Activated CD4-positive, alpha-beta T cell treated with anti-CD3 and anti-CD28 coated beads, Interleukin-2, amount 50 U/mL, for 24 hours (primary cell): ENCODE data around the gene OVOL1.

Source experiments
- DNase-seq, 2 donors: peaks; one replicate each; pipeline ENCODE4 v3.0.0-alpha.2; 2020; ENCODE audit warnings: low read depth in 1 of 2, low spot score in 1 of 2

The OVOL1 gene

DNA sequence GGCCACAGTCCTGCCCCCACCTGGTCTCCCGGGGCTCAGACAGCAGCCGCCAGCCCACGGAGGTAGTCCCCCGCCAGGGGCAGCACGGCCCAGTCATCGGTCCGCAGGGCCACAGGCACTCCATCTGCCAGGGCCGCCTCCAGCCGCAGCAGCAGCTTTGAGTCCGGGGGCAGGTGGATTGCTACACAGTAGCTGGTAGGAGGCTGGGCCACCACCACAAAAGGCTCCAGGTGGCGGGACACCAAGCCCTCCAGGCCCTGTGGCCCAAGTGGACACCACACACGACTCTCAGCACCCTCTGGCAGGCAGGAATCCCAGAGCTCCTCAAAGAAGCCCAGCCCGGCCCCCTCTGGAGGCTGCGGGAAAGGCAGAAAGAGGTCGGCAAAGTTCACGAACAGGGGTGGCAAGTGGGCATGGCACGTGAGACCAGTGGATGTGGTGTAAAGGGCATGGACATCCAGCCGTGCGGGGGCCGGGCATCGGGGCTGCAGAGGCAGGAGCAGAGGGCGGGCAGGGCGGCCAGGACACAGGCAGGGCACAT, 9.0 kb upstream of the OVOL1 start:
- no peak for DNase-seq

DNA sequence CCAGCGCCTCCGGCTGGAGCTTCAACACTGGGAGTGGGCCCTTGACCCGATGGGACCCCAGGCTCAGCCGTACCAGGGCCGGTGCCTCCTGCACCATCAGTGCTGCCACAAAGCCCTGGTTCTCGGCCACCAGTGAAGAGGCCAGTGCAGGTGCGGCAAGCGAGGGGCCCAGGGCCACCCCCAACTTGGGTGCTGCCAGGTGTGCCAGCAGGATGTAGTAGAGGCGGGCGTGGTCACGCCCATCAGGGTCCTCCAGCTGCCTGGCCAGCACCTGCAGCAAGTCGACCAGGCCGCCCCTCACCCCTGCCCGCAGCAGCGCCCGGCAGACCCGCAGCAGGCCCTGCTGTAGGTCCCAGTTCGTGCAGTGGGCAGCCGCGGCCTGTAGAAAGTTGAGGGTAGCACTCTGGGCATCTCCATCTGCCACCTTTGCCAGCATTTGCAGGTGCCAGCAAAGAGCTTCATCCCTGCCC, 8.4 kb upstream of the OVOL1 start:
- DNase-seq: no peak

DNA sequence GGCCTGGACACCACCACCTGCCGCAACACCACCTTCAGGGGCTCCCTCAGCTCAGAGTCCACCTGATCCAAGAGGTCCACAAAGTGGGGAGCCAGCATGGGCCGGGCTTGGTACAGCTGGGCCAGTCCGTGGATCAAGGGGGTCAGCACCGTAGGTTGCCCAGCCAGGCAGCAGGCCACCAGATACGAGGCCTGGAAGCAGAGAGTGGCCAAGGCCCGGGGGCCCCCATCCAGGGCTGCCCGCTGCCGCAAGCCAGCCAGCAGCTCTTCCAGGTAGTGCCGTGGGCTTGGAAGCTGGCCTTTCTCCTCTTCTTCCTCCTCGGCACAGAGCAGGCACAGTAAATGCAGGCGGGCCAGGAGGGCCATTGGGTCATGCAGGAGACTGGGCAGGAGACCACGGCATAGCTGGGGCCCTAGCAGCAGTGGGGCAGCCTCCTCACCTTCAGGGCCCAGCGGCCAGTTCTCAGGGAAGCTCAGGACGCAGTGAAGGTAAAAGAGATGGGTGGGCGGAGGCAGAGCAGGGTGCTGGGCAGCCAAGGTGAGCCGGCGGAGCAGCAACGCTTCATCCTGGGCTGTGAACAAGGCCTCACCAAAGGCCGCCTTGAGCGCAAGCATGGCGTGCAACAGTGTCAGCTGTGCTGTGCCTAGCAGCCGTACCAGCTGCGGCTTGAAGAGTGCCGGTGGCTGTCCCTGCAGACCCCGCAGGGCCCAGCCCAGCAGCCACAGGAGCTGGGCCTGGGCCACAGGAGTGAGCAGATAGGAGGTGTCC, 7.8 kb upstream of the OVOL1 start:
- no peak for DNase-seq

DNA sequence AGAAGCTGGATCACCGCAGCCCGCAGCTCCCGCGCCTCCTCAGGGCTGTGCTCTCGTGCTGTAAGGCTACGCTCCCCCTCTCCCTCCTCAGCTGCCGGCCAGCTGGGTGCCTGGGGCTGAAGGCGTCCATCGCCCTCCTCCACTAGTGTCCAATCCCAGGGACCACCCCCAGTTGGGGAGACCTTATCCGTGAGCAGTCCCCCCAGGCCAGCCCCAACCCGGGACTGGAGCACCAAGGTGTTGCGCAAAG, 7.3 kb upstream of the OVOL1 start:
- DNase-seq: no peak

DNA sequence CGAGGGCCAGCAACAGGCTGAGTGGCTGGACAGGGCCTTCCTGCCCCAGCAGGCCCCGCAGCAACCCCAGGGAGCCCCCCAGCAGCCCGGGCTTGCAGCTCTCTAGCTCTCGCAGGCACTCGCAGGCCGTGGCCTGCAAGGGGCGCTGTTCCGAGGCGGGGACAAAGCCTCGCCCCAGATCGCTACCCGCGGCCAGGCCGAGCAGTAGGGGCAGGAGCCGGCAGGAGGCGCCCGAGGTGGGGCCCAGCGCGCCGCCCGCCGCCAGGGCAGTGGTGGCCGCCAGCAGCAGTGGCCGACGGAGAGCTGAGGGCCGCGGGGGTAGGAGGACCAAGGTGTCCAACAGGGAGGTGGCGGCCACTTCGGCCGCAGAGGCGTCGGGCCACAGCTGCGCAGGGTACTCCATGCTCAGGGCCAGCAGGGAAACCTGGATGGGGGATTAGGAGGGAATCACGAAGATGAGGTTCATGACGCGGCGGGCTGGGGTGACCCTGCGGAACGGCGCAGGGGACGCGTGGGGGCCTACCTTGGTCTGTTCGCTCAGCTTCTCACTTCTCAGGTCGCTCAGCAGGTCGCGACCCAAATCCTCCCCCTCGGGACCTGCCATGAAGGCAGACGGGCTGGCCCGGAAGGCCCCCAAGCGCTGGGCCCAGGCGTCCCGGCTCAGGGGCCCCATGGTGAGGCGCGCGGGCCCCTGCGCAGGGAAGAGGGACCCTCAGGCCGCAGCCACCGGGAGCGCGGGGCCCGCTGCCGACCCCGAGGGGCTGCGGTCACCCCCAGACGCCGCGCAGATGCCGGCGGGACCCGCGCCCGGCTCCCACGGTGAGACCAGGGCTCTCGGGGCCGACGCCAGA, 6.7 kb upstream of the OVOL1 start:
- DNase-seq: peak; percentile 55 to 67

DNA sequence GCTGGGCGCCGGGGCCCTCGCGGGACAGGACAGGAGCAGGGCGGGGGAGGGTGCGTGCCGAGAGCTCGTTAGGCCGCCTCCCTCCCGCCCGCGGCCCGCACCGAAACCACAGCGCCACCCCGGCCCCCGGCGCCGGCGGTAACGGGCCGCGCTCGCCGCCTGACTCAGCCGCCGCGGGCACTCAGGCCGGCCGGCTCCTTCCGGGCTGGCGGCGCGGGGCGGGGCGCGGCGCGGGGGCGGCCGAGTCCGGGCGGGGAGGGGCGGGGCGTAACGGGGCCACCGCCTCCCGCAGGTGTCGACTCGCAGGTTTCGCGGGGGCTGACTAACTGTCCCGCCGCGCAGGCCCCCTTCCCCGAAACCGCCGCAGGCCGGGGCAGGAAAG, 6.1 kb upstream of the OVOL1 start, which contains the start of gene AP5B1:
Gene AP5B1 (minus strand): TSS at position 207 of the 382 bp plus-strand sequence. CDS start 385 bp downstream, outside the sequence.
- peak; percentile 47 to 59 for DNase-seq

DNA sequence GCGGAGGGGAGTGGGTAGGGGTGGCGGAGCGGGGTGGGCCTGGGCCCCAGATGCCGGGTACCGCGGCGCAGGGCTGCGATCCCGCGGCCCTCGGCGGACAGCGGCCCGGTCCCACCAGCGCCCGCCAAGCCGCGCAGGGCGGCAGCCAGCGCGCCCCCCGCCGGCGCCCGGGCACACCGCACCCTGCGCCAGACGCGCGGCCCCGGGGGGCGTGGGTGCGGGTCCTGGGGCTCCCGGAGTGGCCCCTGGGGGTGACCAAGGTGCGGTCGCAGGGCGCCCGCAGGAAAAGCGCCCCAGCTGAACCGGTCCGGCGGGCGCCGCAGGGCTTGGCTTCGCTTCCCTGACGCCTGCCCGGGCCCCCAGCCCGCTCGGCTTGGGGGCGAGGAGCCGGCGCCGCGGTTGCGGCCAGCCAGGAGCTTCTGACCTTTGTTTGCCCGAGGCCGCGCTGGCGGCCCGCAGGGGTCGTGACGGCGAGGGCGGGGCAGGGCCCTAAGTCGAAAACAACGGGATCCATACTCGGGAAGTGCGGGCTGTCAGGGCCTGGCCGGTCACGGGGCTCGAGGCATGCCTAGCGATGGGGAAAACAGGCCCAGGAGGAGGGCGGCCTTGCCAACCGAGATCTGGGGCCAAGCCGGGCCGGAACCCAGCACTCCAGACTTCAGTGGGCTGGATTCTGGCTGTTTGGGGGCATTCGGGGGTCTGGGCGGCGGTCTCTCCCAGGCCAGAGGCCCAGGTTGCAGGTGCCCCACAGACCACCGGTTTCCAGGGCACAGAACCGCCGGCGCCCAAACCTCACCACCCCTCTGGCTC, 5.5 kb upstream of the OVOL1 start:
- no peak for DNase-seq

DNA sequence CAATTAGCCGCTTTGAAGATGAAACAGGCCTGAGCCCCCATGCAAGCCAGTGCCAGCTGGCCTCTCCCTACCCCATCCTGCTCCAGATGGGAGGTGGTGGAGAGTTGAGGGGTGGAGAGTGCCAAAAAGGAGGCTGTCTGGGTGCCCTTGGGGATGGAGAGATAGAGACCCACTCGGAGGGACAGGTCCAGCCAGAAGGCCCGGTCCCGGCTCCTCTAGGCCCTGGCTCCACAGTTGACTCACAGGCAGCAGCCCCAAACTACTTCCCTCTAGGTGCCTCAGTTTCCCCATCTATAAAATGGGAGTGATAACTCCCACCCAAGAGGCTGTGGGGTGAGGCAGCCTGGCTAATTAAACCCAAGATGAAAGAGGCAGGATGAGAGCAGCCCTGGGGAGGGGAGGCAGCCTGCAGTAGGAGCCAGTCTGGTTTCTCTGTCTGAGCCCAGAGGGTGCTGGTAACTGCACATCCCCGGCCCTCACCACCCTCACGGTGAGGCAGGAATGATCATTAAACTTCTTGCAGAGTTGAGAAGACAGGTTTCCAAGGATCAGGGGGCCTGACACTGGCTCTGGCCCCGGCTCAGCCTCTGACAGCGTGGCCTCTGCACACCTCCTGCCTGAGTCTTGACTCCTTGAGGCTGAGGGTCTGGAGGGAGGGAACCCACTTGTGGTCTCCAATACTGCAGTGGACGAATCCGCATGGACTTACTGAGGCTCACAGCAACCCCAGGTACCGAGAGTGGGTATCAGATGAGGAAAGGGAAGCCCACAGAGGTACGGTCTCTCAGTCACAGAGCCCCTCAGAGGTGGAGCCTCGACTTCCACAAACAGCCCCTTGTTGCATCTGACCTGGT, 4.7 kb upstream of the OVOL1 start:
- DNase-seq: no peak

DNA sequence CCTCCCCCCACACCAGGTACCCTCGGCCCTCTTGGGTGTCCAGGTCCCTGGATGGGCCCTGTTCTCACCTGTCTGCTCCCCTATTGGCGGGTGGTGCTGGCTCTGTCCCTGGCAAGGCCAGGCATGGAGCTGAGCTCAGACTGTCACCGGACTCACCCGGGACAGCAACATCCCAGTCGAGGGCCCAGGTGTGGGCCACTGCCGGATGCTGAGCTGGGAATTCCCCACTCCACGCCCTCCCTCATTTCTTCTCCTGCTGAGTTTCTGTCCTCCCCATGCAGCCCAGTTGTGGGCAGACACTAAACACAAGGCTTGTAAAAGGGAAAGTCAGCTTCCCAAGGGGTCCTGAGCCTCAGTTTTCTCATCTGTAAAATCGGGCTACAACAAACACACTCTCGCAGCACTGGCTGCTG, 4.0 kb upstream of the OVOL1 start:
- no peak for DNase-seq

DNA sequence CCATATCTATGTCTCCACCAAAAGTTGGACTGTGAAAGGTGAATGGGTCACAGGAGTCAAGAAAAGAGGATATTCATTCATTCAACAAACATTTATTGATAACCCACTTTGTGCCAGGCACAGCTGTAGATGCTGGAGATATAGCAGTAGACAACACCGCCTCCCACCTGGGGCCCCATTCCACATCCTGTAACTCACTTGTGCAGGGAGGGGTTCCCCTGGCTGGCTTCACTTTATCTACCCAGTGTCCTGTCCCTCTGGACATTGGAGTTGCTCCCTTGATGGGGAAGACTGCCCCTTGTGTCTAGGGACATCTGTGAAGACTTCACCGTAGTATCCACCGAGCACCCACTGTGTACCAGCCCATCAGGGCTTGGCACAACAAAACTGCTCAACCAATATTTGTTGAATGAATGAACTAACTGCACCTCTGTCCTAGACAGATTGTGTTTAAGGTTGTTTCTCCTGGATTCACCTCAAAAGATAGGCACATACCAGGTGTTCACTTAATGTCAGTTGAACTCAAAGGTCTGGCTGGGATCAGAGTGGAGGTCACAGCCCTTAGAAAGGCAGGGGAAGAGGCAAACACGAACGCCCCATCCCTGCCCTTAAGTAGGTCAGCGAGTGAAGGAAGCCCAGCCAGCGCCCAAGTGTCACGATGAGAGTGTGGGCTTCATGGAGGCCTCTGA, 1.4 kb upstream of the OVOL1 start:
- DNase-seq: no peak

DNA sequence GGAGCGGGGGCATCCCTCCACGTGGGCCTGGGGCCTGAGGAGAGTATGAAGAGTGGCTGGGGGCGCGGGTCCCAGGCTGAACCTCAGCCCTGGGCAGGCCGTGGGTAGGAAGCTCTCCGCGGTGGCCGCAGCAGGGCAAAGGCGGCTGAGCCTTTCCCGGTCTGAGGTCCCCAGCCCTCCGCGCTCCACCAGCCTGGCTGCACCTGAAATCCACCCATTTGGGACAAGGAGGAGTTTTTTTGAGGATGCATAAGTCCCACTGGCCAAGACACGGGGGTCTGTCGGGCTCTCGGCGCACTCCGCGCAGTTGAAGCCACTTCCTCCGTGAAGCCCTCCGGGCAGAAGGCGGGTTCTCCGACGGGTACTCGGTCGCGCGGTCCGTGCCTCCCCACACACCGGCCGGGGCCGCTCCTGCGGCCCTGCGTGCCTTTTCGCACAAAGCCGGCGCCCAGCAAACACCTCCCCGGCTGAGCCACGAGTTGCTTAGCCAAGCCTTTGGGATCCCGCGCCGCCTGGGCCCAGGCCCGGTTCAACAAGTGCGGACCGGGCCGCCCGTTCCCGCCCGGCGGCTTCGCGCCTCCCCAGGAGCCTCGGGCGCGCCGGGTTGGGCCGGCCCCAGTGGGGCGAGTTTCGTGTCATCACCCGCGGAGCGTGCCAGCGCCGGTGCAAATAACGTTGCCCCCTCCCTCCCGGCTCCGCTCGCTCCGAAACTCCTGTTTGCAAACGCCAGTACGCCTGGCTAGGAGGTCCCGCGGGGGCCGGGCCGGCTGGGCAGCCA, 666 bp upstream of the OVOL1 start:
- DNase-seq: no peak

DNA sequence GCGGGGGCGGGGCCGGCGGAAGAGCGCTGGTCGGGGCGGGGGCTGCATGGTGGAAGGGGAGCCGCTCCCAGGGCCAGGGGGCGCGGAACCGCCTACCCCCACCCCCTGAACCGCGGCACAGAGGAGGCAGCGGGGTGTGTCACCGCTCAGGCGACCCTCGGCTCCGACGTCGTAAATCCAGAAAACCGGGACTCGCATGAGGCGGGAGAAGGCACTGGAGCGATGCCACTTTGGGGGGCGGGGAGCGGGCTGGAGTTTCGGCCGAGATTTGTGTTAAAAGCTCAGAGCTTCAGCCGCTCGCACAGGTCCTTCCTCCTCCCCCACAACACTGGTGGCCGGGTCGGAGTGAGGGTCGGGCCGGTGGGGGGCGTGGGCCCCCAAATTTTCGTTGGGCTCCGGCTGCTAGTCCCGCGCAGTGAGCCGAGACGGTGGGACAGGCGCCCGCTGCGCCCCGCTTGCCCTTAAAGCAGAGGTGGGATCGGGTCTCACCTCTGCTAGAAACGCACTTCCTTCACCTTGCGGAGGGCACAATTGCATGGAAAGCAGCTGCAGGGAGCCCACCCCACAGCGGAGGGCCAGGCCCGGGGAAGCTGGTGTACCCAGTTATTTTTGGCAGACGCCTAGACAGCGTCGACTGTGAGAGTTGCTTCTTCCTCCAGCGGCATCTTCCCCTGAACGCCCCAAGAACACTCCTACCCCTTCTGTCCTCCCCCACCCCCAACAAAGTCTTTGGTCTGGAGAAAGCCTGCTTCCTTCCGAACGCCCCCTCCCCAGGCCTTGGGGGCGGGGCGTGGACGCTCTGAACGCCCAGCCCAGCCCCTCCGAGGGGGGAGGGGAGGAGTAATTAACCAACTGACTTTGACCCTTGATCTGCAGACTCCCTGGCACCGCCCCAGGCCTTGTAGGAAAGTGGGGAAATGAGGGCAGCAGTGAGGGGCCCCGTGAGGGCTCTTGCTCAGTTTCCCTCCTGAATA, 1.1 kb downstream of the OVOL1 start:
- DNase-seq: no peak

DNA sequence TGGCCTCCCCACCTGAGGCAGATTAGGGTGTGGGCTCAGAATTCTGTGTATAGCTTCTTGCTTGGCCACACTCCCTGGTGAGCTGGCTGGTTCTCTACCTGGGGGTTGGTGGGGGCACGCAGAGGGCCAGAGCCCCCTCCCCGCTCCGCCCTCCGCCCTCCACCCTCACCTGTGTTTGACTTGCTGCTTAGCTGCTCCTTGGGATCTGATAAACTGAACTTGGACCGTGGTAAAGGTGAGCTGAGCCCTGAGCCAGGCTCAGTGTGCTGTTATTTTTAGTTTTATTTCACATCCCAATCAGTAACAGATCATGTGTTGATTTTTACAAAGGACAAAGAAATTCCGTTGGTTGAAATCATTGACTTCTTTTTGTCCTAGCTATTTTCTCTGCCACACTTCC, 2.0 kb downstream of the OVOL1 start:
- no peak for DNase-seq

DNA sequence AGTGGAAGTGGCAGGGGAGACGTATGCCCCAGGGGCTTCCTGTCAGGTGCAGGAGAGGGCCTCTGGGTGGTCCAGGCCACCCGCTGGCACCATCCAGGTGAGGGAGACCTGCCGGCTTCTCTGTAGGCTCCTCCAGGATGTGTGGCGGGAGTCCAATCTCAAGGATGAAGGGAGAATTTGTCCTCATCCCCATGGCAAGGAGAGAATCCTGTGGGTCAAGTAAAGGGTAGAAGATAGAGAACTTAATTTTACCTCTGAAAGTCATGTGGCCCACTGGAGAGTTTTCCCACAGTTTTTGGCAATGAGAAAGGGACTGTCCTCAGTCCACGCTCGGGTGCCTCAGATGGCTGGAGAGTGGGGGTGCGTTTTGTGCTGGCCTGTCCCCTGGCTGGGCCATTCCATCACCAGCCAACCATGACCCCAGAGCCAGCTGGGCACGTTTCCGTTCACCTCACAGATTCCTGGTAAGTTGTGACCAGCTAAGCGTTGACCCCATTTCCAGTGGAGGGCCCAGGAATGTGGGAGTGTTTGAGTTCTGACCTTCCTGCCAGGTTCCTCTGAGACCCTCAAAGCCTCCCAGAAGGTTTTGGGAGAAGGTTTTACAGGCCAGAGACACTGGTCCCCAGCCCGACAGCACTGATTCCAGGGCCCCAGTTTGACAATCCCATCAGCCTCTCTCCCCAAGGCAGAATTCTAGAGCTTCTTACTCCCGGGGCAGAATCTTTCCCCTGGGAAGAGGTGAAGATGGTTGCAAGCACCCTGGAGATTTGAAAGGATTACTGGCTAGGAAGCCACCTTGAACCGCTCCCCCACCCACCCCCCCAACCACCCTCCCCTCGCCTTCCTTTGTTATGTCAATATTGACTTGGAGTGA, 2.6 kb downstream of the OVOL1 start:
- no peak for DNase-seq

DNA sequence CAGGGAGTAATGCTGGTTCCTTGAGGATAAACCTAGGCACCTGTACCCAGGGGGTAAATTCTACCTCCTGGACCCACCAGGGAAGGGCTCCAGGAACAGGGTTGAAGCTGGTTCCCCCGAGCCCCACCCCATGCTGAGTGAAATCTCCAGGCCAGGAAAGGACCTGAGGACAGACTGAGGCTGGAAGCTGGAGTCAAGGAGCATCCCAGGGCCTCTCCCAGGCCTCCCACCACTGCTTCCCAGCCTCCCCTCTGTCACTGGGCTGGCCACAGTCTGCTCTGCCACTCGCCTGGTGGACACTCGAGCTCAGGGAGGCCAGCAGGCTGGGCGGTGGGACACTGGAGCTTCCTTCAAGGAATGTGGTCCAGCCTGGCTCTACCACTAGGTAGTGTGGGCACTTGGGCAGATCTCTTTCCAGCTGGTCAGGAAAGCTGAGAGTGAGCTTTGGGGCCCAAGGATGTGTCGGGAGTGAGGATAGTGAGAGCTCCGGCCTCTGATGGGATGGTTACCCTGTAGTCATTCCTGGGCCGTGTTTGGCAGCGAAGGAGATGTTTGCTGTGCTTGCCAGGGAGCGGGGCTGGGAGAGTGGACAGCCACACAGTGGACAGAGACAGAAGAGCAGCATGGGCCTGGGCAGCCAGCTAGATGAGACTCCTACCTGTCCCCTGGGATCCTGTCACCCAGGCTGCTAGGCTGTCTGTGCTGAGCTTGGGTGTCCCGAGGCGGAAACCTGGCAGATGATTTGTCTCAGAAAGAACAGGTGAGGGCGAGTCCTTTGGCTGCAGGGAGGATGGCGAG, 3.4 kb downstream of the OVOL1 start:
- DNase-seq: no peak
